Measurements from ENCODE around the gene DLL3.

The DLL3 gene

GRCh38 chr19:39481229-39481545 lies 17.6 kb upstream of the DLL3 start:
- FAIRE-seq (no peak), DNase-seq (ENCODE audit: extremely low spot score, insufficient read length, low read depth) (no peak)

- FAIRE-seq, result no peak
Observed at GRCh38 chr19:39481676-39482075, 17.1 kb upstream of the DLL3 start.

GRCh38 chr19:39483141-39483540 lies 15.6 kb upstream of the DLL3 start:
- FAIRE-seq, result no peak

More at GRCh38 chr19:39481676-39482075, 17.1 kb upstream of the DLL3 start:
- DNase-seq (ENCODE audit: extremely low spot score, insufficient read length, low read depth), result no peak

GRCh38 chr19:39489756-39490155 lies 9.0 kb upstream of the DLL3 start:
- FAIRE-seq, result no peak

More at GRCh38 chr19:39483141-39483540, 15.6 kb upstream of the DLL3 start:
- no peak for DNase-seq (ENCODE audit: extremely low spot score, insufficient read length, low read depth)

GRCh38 chr19:39492225-39492624 lies 6.5 kb upstream of the DLL3 start:
- no peak for DNase-seq (ENCODE audit: extremely low spot score, insufficient read length, low read depth)
- FAIRE-seq, result no peak

More at GRCh38 chr19:39489756-39490155, 9.0 kb upstream of the DLL3 start:
- no peak for DNase-seq (ENCODE audit: extremely low spot score, insufficient read length, low read depth)

- no peak for FAIRE-seq
Observed at GRCh38 chr19:39492788-39493187, 6.0 kb upstream of the DLL3 start.

GRCh38 chr19:39494661-39495060 lies 4.1 kb upstream of the DLL3 start:
- FAIRE-seq (no peak), DNase-seq (ENCODE audit: extremely low spot score, insufficient read length, low read depth) (no peak)

More at GRCh38 chr19:39492788-39493187, 6.0 kb upstream of the DLL3 start:
- no peak for DNase-seq (ENCODE audit: extremely low spot score, insufficient read length, low read depth)

- FAIRE-seq (no peak), DNase-seq (ENCODE audit: extremely low spot score, insufficient read length, low read depth) (no peak)
Observed at GRCh38 chr19:39496063-39496462, 2.7 kb upstream of the DLL3 start.

- DNase-seq (ENCODE audit: extremely low spot score, insufficient read length, low read depth) (no peak), FAIRE-seq (peak; percentile 65)
Observed at GRCh38 chr19:39497701-39497995, 1.1 kb upstream of the DLL3 start.

GRCh38 chr19:39497996-39498797 lies 550 bp upstream of the DLL3 start:
- FAIRE-seq, result peak; percentile 44
- no peak for DNase-seq (ENCODE audit: extremely low spot score, insufficient read length, low read depth)

GRCh38 chr19:39499932-39500331 lies 1.2 kb downstream of the DLL3 start:
- DNase-seq (ENCODE audit: extremely low spot score, insufficient read length, low read depth), result no peak
- FAIRE-seq, result no peak

GRCh38 chr19:39500543-39500942 lies 1.8 kb downstream of the DLL3 start:
- DNase-seq (ENCODE audit: extremely low spot score, insufficient read length, low read depth) (no peak), FAIRE-seq (no peak)

GRCh38 chr19:39501340-39501739 lies 2.6 kb downstream of the DLL3 start:
- FAIRE-seq (no peak), DNase-seq (ENCODE audit: extremely low spot score, insufficient read length, low read depth) (no peak)

GRCh38 chr19:39502640-39503417 lies 4.1 kb downstream of the DLL3 start:
- DNase-seq (ENCODE audit: extremely low spot score, insufficient read length, low read depth), result peak; percentile 77
- FAIRE-seq, result peak; percentile 87

GRCh38 chr19:39506598-39506943 lies 7.8 kb downstream of the DLL3 start:
- DNase-seq (ENCODE audit: extremely low spot score, insufficient read length, low read depth), result no peak
- no peak for FAIRE-seq

GRCh38 chr19:39506944-39507714 lies 8.4 kb downstream of the DLL3 start:
- peak; percentile 79 for FAIRE-seq
- peak; percentile 78 for DNase-seq (ENCODE audit: extremely low spot score, insufficient read length, low read depth)

- FAIRE-seq, result no peak
- DNase-seq (ENCODE audit: extremely low spot score, insufficient read length, low read depth), result no peak
Observed at GRCh38 chr19:39507715-39508364, 9.1 kb downstream of the DLL3 start.

- DNase-seq (ENCODE audit: extremely low spot score, insufficient read length, low read depth) (no peak), FAIRE-seq (no peak)
Observed at GRCh38 chr19:39508629-39509028, 9.9 kb downstream of the DLL3 start.

GRCh38 chr19:39509233-39509632 lies 10.5 kb downstream of the DLL3 start:
- FAIRE-seq (no peak), DNase-seq (ENCODE audit: extremely low spot score, insufficient read length, low read depth) (no peak)

- no peak for FAIRE-seq
- DNase-seq (ENCODE audit: extremely low spot score, insufficient read length, low read depth), result no peak
Observed at GRCh38 chr19:39512988-39513387, 14.2 kb downstream of the DLL3 start.

All from GM18507 (cell line).